ENCODE data around the gene ZNF564.
"Not testable (repeated sequence)": the region's sequence is repeated elsewhere in the genome, so short reads cannot be mapped to it uniquely, and the experiment has no call there.

Gene ZNF564

GRCh38 chr19:12551060-12551832 is at the start of gene ZNF564:
Gene ZNF564, minus strand, starts transcription at chr19:12551482. Its CDS starts 150 bp downstream, at chr19:12551332.
- DNase-seq (ENCODE audit: low spot score) = peak; percentile 99

GRCh38 chr19:12597594-12597993 is 46.3 kb upstream of the ZNF564 start:
- no peak for DNase-seq (ENCODE audit: low spot score)

DNA sequence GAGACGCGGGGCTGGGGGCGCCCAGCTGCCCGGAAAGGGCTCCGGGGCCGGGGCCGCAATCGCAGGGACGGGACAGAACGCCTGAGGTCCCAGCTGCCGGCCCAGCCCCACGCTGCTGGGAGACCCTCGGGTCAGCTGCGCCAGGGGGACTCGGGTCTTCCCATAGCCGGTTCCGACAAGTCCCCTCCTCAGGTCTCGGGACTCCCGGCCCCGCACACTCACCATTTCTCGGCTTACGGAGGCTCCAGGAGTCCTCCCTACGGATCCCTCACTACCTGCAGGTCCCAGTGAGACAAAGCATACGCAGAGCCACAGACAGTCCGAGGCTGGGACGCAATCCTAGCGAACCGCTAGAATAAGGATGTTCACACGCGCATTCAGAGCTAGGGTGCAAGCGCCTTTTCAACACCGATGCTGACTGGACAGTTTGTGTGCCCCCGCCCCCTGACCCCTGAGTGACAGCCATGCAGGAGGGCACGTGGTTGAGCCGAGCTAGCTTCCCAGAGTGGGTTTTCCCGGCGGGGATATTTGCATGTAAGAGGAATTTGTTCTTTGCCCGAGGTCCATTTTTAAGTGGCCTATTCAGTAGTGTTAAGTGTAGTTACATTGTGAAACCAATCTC is 45.8 kb upstream of the ZNF564 start:
- DNase-seq (ENCODE audit: low spot score) = no peak

DNA sequence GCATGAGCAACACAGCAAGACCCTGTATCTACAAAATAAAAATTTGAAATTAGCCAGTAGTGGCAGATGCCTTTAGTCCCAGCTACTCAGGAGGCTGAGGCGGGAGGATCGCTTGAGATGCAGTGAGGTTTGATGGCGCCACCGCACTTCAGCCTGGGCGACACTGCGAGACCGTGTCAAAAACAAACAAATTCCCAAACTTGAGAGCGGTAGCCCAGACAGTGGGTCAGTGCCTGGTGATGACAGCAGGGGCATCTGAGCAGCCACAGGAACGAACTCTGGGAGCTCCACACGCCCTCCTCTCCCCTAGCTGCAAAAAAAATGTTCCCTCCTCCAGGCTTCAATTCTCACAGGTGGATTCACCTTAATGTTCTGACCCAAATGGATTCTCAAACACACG is 45.2 kb upstream of the ZNF564 start:
- DNase-seq (ENCODE audit: low spot score) = no peak

GRCh38 chr19:12581100-12581499 is 29.8 kb upstream of the ZNF564 start:
- DNase-seq (ENCODE audit: low spot score) = no peak

DNA sequence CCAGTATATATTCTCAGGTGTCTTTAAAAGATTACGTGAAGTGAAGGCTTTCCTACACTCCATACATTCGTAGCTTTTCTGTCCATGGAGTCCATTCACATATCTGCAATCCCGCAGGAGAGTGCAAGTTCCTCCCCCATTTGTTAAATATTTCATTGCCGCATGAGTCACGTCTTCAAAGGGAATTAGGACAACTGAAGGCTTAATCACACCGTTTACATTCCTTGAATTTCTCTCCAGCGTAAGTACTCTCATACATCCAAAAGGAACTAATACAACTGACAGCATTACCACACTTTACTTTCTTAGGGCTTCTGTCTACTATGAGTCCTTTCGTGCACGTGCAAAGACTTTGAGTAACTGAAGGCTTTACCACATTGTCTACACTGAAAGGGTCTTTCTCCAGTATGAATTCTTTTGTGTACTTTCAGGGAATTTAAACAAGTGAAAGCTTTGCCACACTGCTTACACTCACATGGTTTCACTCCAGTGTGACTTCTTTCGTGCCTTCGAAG is 29.0 kb upstream of the ZNF564 start:
- peak; percentile 96 for DNase-seq (ENCODE audit: low spot score)

DNA sequence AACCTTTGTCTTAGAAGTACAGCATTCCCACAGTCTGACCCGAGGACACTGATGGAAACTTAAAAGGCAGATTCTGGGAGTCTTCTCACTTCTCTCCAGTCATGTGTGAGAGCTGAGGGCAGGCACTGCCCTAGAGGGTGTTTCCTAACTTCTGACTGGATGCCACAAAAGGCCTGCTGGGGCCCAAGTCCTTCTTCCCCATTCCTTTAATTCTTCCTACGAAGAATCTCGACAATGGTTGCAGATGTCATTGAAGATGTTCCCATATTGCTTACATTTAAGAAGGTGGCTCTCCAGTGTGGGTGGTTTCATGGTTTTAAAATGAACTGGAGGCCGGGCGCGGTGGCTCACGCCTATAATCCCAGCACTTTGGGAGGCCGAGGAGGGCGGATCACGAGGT is 27.4 kb upstream of the ZNF564 start:
- no peak for DNase-seq (ENCODE audit: low spot score)

DNA sequence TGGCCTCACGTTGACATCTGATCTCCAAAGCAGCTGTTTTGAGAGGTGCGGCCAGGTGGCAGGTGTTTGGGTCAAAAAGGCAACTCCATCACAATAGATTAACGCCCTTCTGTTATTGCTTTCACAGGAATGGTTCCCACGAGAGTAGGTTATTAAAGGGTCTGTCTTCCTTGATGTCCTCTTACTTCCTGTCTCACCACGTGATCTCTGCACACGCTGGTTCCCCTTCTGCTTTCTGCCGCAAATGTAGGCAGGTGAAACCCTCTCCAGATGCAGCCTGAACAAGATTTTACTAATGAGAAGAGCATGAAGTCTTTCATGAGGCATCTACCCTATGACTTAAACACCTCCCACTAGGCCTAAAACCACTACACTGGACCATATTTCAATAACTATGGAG is 22.8 kb upstream of the ZNF564 start:
- DNase-seq (ENCODE audit: low spot score) = no peak

GRCh38 chr19:12567951-12568350 is 16.7 kb upstream of the ZNF564 start:
- DNase-seq (ENCODE audit: low spot score) = no peak

- not testable (repeated sequence) for DNase-seq (ENCODE audit: low spot score)
Measured at GRCh38 chr19:12566380-12566779, 15.1 kb upstream of the ZNF564 start.

DNA sequence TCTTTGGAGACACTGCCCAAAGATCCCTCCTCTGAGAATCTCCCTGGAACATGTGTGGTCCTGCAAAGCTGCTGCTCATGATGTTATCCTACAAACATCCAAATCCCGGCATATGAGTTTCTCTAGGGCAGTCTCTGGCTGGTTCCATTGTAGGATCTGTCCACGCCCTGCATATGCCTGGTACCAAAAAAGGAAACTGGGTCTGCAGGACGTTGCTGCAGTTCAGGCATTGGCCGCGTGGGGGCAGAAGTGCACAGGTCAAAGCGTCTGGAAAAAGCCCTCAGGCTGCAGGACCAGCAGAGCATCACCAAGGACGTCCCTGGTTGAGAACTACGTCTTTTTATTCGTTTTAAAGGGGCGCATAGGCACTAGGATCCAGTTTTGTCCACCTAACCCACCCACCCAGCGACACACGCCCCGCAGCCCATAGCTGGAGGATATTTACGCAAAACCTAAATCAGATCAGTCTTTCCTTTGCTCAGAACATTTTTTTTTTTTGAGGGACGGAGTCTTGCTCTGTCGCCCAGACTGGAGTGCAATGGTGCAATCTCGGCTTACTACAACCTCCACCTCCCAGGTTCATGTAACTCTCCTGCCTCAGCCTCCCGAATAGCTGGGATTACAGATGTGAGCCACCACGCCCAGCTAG is 12.9 kb upstream of the ZNF564 start:
- DNase-seq (ENCODE audit: low spot score) = peak; percentile 86

DNA sequence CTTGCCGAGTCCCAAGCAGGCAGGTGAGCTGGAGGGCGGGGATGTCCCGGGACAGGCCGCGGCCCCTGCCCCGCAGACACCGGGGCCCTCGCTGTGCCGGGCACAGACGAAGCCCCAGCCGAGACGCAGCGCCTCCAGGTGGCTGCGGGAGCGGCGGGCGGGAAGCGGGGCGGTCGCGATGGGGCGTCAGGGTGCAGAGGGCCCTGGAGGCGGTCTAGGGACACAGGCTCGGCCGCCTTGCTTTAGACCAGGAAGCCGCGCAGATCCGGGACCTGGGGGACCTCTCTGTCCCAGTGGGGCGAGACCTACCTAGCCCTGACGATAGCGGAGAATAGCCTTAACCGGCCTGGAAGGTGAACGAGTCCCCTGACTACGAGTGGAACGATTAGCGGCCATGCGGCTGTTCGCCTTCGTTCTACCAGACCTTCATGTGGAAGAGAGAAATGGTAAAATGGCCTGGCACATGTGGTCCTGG is 4.2 kb upstream of the ZNF564 start:
- DNase-seq (ENCODE audit: low spot score) = no peak

DNA sequence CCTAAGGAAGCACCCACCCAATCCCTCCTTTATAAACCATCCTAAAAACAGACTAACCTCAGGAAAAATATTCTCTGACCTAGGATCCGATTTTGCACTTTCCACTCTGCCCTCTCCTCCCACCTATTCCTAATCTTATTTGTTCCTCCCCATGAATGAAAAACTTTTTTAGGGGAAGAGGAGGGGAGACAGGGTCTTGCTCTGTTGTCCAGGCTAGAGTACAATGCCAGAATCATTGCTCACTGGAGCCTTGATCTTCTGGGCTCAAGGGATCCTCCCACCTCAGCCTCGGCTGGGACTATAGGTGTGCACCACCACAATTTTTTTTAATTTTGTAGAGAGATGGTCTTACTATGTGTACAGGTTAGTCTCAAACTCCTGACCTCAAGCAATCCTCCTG is 4.4 kb downstream of the ZNF564 start:
- DNase-seq (ENCODE audit: low spot score) = no peak

DNA sequence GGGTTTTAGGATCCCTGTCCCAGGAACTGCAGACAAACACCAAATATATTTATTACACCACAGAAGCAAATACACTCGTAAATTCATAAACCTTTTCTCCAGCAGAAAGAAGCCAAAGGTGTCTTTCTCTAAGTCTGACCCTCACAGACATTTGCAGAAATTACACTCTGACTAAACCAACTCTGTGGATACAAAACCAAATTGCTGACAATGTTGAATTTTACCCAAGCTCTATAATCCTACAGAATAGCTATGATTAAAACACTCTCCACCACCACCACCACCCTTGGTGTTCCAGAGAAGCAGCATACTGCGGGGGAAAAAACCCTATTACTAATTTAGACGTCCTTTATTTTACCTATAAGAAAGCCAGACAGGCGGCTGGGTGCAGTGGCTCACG is 5.2 kb downstream of the ZNF564 start:
- no peak for DNase-seq (ENCODE audit: low spot score)

DNA sequence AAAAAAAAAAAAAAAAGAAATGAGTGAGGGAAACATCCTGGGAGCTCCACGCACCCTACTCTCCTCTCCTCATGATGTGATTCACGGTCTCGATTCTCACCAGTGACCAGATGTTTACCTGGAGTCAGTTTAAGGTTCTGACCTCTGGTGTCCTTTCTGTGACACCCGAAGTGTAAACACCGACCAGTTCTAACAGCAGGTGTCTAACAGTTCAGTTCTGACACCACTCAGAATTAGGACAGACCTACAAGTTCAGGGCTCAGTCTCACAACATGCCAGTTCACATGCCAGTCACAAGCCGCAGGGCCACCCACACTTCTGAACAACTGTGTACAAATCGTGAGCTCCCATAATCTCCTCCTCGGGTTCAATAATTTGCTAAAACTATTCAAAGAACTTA is 6.0 kb downstream of the ZNF564 start:
- no peak for DNase-seq (ENCODE audit: low spot score)

DNA sequence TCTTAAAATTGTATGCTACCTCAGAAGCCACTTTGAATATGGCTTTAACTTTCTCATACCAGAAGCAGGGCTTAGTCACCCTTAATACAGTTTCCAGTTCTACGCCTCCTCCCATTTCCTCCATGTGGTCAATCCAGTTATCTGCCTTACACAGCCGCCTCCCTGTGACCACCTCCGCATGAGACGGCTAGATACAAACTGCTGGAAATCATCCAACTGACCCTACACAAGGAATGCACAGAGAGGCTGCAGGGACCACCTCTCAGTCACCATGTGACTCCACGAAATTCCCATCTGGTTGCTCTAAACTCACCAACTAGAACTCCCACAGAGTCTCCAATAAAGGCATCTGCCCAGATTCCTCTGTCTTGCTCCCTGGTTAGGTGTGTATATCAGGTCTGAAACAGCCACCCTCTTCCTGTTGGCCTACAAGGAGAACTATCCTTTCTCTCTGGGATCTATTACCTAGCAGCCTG is 6.8 kb downstream of the ZNF564 start:
- DNase-seq (ENCODE audit: low spot score) = no peak

DNA sequence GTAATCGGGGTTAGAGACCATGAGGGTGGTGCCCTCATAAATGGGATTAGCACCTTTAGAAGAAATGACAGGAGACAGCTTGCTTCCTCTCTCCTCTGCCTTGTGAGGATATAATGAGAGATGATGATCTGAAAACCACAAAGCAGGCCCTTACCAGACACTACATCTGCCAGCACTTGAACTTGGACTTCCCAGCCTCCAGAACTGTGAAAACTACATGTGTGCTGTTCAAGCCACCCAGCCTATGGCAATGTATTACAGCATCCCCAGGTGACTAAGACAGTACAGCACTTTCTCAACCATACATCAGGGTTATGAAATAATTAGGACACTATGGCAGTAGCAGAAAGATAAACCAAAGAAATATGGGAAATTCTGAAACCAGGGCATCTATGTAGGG is 7.4 kb downstream of the ZNF564 start:
- peak; percentile 32 for DNase-seq (ENCODE audit: low spot score)

DNA sequence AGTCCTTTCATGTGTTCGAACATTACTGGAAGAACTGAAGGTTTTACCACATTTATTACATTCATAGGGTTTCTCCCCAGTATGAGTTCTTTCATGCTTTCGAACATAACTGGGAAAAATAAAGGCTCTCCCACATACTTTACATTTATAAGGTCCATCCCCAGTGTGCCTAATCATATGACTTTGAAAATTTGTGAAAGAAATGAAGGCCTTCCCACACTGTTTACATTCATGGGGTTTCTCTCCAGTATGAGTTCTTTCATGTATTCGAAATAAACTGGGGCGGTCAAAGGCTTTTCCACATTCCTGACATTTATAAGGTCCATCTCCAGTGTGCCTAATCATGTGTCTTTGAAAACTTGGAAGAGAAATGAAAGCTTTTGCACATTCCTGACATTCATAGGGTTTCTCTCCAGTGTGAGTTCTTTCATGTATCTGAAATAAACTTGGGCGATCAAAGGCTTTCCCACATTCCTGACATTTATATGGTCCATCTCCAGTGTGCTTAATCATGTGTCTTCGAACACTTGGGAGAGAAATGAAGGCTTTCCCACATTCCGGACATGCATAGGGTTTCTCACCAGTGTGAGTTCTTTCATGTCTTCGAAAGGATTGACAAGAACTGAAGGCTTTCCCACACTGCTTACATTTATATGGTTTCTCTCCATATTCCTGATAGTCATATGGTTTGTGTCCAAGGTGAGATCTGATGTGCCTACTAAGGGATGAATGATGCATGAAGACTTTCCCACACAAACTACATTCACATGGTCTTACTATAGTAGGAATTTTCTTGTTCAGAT is 24.0 kb downstream of the ZNF564 start:
- DNase-seq (ENCODE audit: low spot score) = no peak

DNA sequence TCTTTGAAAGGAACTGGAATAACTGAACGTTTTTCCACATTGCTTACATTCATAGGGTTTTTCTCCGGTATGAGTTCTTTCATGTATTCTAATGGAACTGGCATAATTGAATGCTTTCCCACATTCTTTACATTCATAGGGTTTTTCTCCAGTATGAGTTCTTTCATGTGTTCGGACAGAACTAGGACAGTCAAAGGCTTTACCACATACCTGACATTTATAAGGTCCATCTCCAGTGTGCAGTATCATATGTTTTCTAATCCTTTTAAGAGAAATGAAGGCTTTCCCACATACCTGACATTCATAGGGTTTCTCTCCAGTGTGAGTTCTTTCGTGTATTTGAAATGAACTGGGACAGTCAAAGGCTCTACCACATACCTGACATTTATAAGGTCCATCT is 24.7 kb downstream of the ZNF564 start:
- no peak for DNase-seq (ENCODE audit: low spot score)

- peak; percentile 55 for DNase-seq (ENCODE audit: low spot score)
Measured at GRCh38 chr19:12521996-12522395, 29.3 kb downstream of the ZNF564 start.

DNA sequence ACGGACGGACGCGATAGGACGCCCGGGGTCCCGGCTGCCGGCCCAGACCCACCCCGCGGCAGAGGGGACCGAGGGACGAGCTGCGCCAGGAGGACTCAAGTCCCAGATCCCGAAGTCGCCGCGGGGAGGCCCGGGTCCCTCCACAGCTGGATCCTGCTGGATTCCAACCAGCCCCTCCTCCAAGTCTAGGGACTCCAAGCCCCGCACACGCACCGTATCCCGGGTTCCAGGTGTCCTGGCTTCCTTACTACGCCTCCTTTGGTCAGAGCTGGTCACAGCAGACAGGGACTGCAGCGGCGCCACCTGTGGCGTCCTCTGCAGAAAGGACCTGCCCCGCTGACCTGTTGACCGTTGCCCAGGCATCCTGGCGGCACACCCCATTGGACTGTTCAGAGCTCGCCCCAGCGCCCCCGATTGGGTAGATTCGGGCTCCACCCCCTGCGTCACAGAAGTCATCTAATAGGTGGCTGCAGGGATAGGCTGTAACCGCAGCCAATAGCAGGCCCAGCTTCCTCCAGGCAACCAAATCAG is 37.7 kb downstream of the ZNF564 start:
- DNase-seq (ENCODE audit: low spot score) = no peak

DNA sequence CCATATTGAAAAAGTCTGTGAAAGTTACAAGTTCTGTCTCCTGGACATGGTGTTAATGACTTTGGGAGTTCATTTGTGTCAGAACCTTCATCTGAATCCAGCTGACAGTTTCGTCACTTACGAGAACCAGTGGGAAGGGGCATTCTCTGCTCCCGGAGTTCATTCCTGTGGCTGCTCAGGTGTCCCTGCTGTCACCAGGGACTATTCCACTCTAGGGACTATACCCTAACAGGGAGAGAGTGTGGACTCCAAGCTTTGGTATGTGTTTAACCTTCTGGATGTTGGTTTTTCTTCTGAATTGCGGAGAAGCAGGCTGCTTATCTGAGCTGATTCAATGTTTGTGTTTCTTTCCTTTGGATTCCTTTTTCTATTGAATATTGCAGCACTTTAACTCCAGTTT is 54.2 kb downstream of the ZNF564 start:
- DNase-seq (ENCODE audit: low spot score) = no peak

Data from RKO (cell line).